Daoy (cell line): ENCODE measurements around the gene PRR14. TPM values are rescaled to one million over a fixed set of nuclear protein-coding genes. Genes with fewer than 3 reads are reported as not detected.
"Not testable (repeated sequence)": the region's sequence is repeated elsewhere in the genome, so short reads cannot be mapped to it uniquely, and the experiment has no call there.

ENCODE experiments used
- DNase-seq: peaks from one replicate; pipeline ENCODE4 v3.0.0-alpha.2; 2015; ENCODE audit warnings: low read depth
- total RNA-seq: library from RNA; depleted of rRNA; stranded (reverse); fragments of >200 nt; shearing (Covaris generic); gene quantifications from 2 replicates; pipeline ENCODE4 v1.2.3, GENCODE V29; 2014

The PRR14 gene
- total RNA-seq, 1 experiment from 2014 or later, result 6.3 TPM

DNA sequence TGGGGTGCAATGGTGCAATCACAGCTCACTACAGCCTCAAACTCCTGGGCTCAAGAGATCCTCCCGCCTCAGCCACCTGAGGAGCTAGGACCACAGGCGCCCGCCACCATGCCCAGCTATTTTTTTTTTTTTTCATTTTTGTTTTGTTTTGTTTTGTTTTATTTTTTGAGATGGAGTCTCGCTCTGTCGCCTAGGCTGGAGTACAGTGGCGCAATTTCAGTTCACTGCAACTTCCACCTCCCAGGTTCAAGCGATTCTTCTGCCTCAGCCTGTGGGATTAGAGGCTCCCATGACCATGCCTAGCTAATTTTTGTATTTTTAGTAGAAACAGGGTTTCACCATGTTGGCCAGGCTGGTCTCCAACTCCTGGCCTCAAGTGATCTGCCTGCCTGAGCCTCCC lies 18.3 kb upstream of the PRR14 start:
- not testable (repeated sequence) for DNase-seq

DNA sequence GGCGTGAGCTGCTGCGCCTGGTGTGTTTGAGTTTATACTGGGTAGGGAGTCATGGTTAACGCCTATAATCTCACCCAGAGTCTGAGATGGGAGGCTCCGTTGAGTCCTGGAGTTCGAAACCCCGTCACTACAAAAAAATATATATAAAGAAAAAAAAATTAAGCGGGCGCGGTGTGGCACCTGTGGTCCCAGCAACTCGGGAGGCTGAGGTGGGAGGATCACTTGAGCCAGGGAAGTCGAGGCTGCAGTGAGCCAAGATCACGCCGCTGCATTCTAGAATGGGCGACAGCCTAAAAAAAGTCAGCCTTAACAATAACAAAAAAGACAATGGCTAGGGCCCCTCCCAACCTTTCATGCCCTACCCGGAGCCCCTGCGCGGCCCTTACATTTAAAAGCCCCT lies 17.2 kb upstream of the PRR14 start:
- no peak for DNase-seq

DNA sequence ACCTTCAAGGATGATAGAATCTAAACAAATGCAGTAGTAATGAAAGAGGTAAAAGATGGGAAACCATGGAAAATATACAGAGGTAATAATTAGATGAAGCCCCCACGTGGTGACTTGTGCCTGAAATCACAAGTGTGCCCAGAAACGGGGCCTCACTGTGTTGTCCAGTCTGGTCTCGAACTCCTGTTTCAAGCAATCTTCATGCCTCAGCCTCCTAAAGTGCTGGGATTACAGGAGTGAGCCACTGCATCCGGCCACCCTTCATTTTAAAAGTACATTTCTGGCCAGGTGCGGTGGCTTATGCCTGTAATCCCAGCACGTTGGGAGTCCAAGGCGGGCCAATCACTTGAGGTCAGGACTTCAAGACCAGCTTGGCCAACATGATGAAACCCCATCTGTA lies 14.2 kb upstream of the PRR14 start:
- no peak for DNase-seq

DNA sequence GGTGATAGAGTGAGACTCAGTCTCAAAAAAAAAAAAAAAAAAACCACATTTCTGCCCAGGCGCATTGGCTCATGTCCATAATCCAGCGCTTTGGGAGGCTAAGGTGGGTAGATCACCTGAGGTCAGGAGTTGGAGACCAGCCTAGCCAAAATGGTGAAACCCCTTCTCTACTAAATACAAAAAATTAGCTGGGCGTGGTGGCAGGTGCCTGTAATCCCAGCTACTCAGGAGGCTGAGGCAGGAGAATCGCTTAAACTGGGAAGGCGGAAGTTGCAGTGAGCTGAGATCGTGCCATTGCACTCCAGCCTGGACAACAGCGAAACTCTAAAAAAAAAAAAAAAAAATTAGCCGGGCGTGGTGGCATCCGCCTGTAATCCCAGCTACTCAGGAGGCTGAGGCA lies 13.6 kb upstream of the PRR14 start:
- not testable (repeated sequence) for DNase-seq

DNA sequence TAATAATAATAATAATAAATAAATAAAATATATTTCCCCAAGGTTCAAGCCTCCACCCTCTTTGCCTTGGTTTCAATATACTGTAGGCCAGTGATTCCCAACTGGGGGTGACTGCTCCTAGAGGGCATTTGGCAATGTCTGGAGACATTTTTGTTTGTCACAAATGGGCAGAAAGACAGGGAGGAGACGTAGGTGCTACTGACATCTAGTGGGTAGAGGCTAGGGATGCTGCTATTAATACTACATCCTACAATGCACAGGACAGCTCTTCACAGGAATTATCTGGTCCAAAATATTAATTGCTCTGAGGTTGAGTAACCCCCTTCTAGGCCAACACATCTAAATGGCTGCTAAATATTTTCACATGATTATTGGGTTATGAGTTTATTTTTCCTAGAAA lies 12.8 kb upstream of the PRR14 start:
- peak; percentile 39 for DNase-seq

DNA sequence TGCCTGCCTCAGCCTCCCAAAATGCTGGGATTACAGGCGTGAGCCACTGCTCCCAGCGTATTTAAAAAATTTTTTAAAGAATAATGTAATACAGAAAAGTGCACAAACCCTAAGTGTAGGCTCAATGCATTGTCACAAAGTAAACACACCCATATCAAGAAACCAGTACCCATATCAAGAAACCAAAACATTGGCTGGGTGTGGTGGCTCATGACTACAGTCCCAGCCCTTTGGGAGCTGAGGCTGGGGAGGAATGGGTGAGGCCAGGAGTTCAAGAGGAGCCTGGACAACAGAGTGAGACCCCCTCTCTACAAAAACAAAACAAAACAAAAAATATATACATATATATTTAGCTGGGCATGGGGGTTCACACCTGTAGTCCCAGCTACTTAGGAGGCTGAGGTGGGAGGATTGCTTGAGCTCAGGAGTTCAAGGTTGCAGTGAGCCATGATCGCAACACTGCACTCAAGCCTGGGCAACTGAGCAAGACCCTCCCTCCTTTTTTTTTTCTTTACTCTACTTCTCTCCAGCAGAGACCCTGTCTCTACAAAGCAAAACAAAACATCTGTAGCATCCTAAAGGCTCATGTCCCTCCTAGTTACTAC lies 9.3 kb upstream of the PRR14 start:
- no peak for DNase-seq

DNA sequence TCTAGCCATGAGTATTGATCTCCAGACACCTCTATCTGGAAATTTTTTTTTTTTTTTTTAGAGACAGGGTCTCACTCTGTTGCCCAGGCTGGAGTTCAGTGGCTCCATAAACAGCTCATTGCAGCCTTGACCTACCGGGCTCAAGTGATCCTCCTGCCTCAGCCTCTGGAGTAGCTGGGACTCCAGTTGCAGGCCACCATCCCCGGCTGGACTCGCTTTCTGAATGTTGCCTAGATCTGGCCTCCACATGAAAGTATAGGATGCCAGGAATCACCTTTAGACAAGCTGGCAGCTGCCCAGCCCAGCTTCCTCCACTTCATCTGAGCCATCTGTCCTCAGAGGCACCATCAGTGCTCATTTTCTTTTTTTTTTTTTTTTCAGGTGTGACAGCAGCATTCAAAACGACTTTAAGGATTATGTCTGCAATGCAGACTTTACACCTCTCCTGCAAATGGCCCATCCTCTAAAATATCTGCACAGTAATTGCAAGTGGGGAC lies 6.4 kb upstream of the PRR14 start:
- no peak for DNase-seq

DNA sequence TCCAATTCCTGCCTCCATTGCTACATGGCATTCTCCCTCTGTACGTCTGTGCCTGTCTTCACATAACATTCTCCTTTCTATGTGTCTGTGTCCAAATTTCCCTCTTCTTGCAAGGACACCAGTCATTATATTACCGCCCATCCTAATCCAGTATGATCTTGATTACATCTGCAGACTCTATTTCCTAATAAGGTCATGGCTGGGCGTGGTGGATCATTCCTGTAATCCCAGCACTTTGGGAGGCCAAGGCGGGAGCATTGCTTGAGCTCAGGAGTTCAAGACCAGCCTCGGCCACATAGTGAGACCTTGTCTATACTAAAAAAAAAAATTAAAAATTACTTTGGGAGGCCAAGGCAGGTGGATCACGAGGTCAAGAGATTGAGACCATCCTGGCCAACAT lies 5.0 kb upstream of the PRR14 start:
- no peak for DNase-seq

DNA sequence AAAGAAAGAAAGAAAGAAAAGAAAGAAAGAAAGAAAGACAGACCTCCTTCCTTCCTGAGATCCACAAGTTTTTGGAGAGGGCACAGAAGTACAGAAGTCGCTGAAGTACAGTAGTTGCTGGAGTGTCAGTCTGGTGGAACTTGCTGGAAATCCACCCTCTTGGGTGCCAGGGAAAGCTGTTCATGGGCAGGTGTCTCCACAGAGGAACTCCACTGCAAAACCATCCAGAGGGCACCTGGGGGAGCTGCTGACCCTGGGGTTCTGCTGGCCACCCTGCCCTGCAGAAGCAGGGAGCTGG lies 3.5 kb upstream of the PRR14 start:
- no peak for DNase-seq

DNA sequence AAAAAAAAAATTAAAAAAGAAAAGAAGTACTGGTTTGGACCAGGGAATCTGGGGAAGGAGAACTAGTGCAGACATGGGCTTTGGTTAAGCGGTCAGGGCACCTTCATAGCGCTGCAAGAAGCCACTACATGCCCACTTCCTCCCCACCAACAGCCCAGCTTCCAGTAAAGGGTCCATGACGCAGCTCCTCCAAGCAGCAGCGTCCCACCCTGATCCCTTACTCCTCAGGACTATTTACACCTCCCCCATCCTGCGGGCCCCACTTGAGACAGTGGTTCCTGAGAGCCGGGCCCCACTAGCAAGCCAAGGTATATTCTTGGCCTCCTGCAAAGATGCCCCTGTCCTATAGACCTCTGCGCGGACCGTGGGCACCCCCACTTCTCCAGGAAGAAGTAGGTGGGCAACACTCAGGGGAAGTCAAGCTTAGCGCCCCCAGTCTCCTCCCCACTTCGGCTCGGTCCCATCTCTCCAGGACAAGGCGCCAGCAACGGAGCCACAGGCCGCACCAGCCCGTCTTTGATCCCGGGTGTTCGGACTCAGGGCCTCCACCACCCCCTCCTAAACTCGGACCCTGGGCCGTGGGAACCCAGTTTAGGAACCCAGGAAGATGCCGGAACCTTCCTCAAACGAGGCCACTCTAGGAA lies 913 bp upstream of the PRR14 start:
- DNase-seq, result no peak

DNA sequence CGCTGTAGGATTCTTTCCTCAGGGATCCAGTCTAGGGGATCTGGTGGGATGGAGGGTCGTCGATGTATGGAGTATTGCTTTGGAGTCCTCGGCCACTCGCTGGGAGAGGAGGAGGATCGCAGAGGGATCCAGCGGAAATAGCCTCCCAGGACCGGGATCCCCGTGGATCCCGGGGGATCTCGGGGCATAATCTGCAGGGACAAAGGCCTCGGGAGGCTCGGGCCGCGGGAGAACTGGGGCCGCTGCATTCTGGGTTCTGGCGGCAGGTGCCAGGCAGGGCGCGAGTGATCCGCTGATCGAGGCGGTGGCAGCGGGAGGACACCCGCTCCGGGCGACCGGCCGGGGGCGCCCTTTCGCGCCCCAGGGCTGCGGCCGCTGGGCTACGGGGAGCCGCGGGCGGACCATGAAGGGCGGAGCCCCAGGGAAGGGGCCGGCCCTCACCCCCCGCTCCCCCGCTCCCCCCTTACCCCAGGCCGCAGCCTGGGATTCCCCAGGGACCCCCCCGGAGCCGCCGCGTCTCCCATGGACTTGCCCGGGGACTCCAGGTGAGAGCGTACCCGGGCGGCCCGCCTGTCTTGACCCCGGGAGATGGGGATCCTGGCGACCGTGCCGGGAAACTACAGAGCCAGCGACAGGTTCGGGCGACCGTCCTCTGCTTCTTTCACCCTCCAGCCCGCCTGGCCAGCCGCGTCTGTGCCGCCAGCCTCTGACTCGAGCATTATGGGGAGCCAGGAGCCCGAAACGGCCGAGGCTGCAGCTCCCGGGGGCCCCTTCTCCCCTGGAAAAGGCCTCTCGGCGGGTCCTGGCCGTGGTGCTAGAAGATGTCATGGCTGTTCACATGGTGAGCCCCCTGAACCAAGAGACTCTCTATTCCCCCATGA lies 604 bp downstream of the PRR14 start:
- DNase-seq, result peak; percentile 69

DNA sequence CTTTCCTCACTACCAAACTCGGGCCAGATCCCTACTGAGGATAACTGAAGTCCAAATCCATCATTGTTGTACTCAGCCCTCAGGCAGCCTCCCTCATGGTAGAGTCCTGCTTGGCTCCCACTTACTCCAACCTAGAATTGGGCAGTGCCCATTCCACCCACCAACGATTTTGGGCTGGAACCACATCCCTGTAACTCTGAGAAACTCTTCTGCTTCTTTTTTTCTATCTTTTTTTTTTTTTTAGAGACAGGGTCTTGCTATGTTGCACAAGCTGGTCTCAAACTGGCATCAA lies 1.2 kb downstream of the PRR14 start:
- no peak for DNase-seq

DNA sequence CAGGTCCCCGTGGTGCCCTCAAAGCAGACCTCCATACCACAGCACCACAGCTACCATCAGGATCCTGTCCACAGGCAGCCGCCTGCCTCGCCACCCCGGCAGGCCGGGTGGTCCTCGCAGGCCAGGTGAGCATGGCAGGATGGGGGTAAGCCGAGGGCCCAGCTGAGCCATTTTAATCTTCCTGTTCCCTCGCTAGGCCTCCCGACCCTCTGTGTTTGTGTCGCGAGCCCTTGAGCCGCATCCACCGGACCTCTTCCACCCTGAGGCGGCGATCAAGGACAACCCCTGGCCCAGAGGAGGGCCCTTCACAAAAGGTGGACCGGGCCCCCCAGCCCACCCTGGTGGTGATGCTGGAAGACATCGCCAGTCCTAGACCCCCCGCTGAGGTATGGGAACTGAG lies 2.0 kb downstream of the PRR14 start:
- DNase-seq, result no peak

DNA sequence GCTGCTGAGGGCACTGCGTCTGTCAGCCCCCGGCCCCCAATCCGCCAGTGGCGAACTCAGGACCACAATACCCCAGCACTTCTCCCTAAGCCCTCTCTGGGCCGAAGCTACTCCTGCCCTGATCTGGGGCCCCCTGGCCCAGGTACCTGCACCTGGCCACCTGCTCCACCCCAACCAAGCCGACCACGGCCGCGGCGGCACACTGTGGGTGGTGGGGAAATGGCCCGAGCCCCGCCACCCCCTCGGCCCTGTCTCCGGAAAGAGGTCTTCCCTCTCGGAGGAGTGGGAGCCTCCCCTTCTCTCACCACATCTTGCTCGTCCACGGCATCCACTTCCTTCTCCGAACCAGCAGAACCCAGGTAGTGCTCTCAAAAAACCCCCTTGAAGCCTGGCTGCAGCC lies 4.1 kb downstream of the PRR14 start:
- DNase-seq, result no peak

DNA sequence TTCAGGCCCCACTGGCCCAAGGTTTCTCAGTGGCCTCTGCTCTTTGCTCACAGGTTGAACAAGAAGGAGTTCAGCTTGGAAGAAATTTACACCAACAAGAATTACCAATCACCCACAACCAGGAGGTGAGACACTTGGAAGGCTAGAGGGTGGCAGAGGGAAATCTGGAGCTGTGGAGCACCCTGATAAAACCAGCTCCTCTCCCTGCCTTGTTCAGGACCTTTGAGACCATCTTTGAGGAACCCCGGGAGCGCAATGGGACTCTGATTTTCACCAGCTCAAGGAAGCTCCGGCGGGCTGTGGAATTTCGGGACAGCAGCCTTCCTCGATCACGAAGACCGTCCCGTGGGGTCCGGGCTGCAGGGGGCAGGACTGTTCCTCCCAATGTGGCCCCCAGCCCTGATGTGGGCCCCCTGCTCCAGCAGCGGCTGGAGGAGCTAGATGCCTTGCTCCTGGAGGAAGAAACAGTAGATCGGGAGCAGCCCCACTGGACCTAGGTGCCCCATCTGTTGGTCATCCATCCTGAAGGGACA lies 5.1 kb downstream of the PRR14 start:
- DNase-seq, result no peak

DNA sequence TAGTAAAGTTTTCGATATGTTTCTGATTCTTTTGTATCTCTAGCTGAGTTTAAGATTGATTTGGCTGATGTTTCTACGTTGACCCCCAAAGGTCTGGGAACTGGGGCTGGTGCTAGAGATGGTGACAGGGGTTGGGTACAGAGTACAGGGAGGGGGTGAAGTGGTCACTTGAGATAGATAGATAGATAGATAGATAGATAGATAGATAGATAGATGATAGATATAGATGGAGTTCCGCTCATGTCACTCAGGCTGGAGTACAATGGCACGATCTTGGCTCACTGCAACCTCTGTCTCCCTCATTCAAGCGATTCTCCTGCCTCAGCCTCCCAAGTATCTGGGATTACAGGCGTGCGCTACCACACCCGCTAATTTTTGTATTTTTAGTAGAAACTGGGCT lies 5.6 kb downstream of the PRR14 start:
- no peak for DNase-seq

DNA sequence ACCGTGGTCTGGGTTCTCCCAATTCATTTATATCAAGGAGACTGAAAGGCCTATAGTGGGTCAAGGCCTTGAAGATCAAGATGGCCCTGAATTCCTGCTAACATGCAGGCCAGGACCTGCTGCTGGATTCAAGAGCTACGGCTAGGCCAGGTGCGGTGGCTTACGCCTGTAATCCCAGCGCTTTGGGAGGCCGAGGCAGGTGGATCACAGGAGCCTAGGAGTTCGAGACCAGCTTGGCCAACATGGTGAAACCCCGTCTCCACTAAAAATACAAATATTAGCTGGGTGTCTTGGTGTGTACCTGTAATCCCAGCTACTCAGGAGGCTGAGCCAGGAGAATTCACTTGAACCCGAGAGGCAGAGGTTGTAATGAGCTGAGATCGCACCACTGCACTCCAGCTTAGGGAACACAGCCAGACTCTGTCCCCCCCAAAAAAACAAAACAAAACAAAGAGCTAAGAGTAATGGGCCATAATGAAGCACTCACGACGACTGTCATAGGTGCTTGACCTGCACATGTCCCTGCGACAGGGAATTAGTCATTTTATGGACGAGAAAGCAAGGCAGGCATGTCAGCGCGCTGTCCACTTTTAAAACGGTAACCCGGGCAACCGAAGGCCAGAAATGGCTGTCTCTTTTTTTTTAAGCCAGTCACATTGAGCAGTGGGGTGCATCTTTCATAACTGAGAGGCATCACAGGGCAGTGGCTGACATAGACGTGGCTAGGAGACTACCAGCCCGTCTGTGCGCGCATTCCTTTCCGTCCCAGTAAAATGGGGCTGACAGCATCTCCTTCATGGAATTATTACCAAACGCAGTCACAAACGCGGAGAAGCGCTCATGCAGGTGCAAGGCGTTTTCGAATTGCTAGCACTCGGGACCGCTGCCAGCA lies 6.5 kb downstream of the PRR14 start:
- no peak for DNase-seq

DNA sequence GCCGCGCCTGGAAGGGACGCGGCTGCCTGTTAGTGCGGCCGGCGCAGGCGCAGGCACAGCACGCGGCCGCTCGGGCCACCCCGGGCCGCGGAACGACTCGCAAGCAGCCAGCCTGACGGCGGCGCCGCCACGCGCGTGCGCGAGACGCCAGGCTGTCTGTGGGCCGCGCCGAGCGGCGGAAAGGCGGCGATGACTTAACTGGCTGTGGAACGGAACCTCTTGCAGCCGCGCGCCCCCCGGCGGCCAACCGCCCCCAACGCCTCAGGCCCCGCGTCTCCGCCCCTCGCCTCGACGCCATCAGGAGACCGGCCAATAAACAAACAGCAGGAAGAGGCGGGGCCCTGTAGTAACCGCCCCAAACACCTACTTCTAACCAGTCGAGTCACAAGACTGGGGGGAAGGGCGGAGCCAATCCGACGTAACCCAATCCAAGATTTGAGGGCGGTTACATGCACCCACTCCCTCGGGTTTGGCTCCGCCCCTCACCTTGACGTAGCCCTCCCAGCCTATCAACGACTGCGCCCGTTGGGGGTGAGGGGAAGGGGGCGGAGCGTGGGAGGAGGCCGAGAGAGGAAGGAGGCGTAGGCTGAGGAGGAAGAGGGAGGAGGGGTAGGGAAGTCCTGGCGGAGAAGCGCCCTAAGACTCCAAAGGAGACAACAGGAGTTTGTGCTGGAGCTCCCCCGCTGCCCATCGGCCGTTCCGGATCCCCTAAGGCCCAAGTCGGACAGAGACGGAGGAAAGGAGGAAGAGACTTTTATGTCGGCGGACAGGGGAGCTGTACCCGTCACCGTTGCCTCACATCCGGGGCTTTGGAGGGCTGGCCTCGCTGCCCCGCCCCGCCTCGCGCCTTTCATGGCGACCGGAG lies 7.3 kb downstream of the PRR14 start, which contains the start of gene FBRS:
TSS of gene FBRS (plus strand) at position 566 of the 865 bp plus-strand sequence. CDS start 1,088 bp downstream, outside the sequence.
- DNase-seq, result peak; percentile 100

DNA sequence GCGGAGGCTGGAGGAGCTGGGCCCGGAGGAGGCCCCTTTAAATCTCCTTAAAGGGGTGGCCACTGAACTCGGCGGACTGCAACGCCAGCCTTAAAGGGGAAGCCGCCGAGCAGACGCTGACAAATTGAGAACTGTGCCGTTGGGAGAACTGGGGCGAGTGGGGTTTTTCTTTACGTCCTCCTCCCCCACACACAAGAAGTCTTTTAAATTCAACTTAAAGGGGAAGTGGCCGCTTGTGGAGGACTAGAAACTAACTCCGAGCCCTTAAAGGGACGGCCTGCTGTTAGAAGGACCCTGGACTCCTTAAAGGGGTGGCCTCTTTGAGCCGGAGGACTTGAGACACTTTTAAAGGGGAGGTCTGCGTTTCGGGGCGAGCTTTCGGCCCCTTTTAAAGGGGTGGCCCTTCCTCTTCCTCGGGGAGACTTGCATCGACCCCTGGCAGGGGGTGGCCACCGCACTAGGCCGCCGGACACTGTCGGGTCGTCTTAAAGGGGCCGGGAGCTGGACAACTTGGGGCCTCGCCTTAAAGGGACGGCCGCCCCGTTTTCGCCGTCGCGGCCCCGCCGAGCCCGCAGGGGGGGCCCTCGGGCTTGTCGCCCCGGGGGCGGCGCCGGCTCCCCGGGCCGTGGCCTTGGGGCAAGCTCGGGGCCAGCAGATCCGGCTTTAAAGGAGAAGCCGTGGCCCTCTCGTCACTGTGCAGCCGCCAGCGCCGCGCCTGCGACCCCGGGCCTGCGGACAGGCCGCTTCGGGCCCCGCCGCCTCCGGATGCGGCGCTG lies 8.2 kb downstream of the PRR14 start:
- DNase-seq, result no peak
